Measurements from ENCODE around the gene RNASE8. TPM values are rescaled to one million over a fixed set of nuclear protein-coding genes. Genes with fewer than 3 reads are reported as not detected.

Gene RNASE8
- total RNA-seq, 2 donors from 2014 or later: not detected

GRCh38 chr14:21043974-21044618 is 13.5 kb upstream of the RNASE8 start:
- Histone ChIP-seq H3K27me3 (replicated peaks; ENCODE audit: insufficient read depth) (no peaks in the 10 kb centered on the region), H3K27ac (peak overlapping the region in 1 of 2 donors; percentile 16), H3K4me1 (replicated peaks) (peaks cover 9% of the 10 kb centered on the region), H3K36me3 (no peaks in the 10 kb centered on the region), H3K9me3 (no peaks in the 10 kb centered on the region), H3K4me3 (no peak overlapping the region)
- intact Hi-C loops (cut with DNase I): loop anchor here (10.0 kb wide), 1 partner anchor 189 kb away; no protein-coding TSS in a partner anchor
- 38% methylated on average over 6 of the region's 6 CpGs for WGBS
- no peak for TF ChIP-seq POLR2AphosphoS5 (IDR thresholded peaks at IDR 0.05)
- no peak for TF ChIP-seq CTCF (IDR thresholded peaks at IDR 0.05)
- no peak for TF ChIP-seq POLR2A (IDR thresholded peaks at IDR 0.05)
- no peak for DNase-seq (ENCODE audit: low spot score)

GRCh38 chr14:21047378-21047781 is 10.2 kb upstream of the RNASE8 start:
- Histone ChIP-seq H3K36me3 (no peaks in the 10 kb centered on the region), H3K4me1 (replicated peaks) (no peaks in the 10 kb centered on the region), H3K4me3 (no peak overlapping the region), H3K9me3 (no peaks in the 10 kb centered on the region), H3K27ac (no peak overlapping the region), H3K27me3 (replicated peaks; ENCODE audit: insufficient read depth) (no peaks in the 10 kb centered on the region)
- no peak for DNase-seq (ENCODE audit: low spot score)
- 45% methylated on average over 2 of the region's 2 CpGs for WGBS
- intact Hi-C loops (cut with DNase I): loop anchor here (10.0 kb wide), 1 partner anchor 193 kb away; no protein-coding TSS in a partner anchor
- TF ChIP-seq POLR2A (IDR thresholded peaks at IDR 0.05) (no peak), POLR2AphosphoS5 (IDR thresholded peaks at IDR 0.05) (peak; percentile 33), CTCF (IDR thresholded peaks at IDR 0.05) (no peak)

GRCh38 chr14:21048638-21049037 is 9.0 kb upstream of the RNASE8 start:
- no peaks in the 10 kb centered on the region for H3K9me3 ChIP-seq
- no peaks in the 10 kb centered on the region for H3K4me1 ChIP-seq (replicated peaks)
- WGBS: 71% methylated on average over 2 of the region's 2 CpGs
- DNase-seq (ENCODE audit: low spot score): no peak
- no peak overlapping the region for H3K27ac ChIP-seq
- TF ChIP-seq CTCF (IDR thresholded peaks at IDR 0.05) (no peak), POLR2AphosphoS5 (IDR thresholded peaks at IDR 0.05) (no peak), POLR2A (IDR thresholded peaks at IDR 0.05) (no peak)
- no peaks in the 10 kb centered on the region for H3K27me3 ChIP-seq (replicated peaks; ENCODE audit: insufficient read depth)
- no peak overlapping the region for H3K4me3 ChIP-seq
- intact Hi-C loops (cut with DNase I): loop anchor here (10.0 kb wide), 1 partner anchor 194 kb away; no protein-coding TSS in a partner anchor
- H3K36me3 ChIP-seq: no peaks in the 10 kb centered on the region

- 88% methylated on average over 3 of the region's 3 CpGs for WGBS
- intact Hi-C loops (cut with DNase I): loop anchor here (10.0 kb wide), 1 partner anchor 194 kb away; no protein-coding TSS in a partner anchor
- no peaks in the 10 kb centered on the region for H3K27me3 ChIP-seq (replicated peaks; ENCODE audit: insufficient read depth)
- H3K9me3 ChIP-seq: no peaks in the 10 kb centered on the region
- TF ChIP-seq CTCF (IDR thresholded peaks at IDR 0.05) (no peak), POLR2A (IDR thresholded peaks at IDR 0.05) (no peak), POLR2AphosphoS5 (IDR thresholded peaks at IDR 0.05) (no peak)
- no peak overlapping the region for H3K27ac ChIP-seq
- DNase-seq (ENCODE audit: low spot score): no peak
- H3K4me1 ChIP-seq (replicated peaks): no peaks in the 10 kb centered on the region
- H3K36me3 ChIP-seq: no peaks in the 10 kb centered on the region
- no peak overlapping the region for H3K4me3 ChIP-seq
Measured at GRCh38 chr14:21049271-21049673, 8.3 kb upstream of the RNASE8 start.

GRCh38 chr14:21050597-21050996 is 7.0 kb upstream of the RNASE8 start:
- no peak for DNase-seq (ENCODE audit: low spot score)
- intact Hi-C loops (cut with DNase I): no loop called here
- Histone ChIP-seq H3K4me3 (no peak overlapping the region), H3K4me1 (replicated peaks) (no peaks in the 10 kb centered on the region), H3K9me3 (no peaks in the 10 kb centered on the region), H3K36me3 (no peaks in the 10 kb centered on the region), H3K27me3 (replicated peaks; ENCODE audit: insufficient read depth) (no peaks in the 10 kb centered on the region), H3K27ac (no peak overlapping the region)
- no peak for TF ChIP-seq POLR2A (IDR thresholded peaks at IDR 0.05)
- TF ChIP-seq CTCF (IDR thresholded peaks at IDR 0.05): no peak
- no peak for TF ChIP-seq POLR2AphosphoS5 (IDR thresholded peaks at IDR 0.05)
- 79% methylated on average over 3 of the region's 3 CpGs for WGBS

Data from prostate gland (tissue), 2 donors.